ENCODE data around the gene C3orf18.

DNA sequence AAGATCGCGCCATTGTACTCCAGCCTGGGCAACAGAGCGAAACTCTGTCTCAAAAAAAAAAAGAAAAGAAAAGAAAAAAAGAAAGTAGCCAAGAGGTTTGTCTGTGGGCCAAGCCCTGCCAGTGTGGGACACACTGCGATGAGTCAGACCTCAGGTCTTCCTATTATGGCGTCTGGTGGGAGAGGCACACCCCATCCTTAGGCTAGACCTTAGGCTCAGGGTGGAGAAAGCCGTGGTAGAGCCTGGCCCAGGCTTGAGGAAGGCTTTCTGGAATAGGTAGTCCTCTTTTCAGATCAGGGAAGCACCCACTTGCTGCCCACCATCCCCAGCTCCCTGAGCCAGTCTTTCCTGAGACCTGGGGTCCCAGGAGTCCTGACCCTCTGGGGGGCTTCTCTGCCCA is 7.8 kb upstream of the C3orf18 start:
- TF ChIP-seq, protein P1, sequence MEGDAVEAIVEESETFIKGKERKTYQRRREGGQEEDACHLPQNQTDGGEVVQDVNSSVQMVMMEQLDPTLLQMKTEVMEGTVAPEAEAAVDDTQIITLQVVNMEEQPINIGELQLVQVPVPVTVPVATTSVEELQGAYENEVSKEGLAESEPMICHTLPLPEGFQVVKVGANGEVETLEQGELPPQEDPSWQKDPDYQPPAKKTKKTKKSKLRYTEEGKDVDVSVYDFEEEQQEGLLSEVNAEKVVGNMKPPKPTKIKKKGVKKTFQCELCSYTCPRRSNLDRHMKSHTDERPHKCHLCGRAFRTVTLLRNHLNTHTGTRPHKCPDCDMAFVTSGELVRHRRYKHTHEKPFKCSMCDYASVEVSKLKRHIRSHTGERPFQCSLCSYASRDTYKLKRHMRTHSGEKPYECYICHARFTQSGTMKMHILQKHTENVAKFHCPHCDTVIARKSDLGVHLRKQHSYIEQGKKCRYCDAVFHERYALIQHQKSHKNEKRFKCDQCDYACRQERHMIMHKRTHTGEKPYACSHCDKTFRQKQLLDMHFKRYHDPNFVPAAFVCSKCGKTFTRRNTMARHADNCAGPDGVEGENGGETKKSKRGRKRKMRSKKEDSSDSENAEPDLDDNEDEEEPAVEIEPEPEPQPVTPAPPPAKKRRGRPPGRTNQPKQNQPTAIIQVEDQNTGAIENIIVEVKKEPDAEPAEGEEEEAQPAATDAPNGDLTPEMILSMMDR (IDR thresholded peaks at IDR 0.05): no peak
- TF ChIP-seq POLR2A (IDR thresholded peaks at IDR 0.05) (no peak), POLR2AphosphoS5 (IDR thresholded peaks at IDR 0.05) (no peak), EP300 (IDR thresholded peaks at IDR 0.05) (no peak)
